Neural cell (in vitro differentiated cells): ENCODE measurements around the gene ERP44. TPM values are rescaled to one million over a fixed set of nuclear protein-coding genes. Genes with fewer than 3 reads are reported as not detected.

Experiments
- H2AFZ ChIP-seq: fragments of 200-600, 300-800 bp; sonication (generic), shearing (Covaris generic); 2 replicates; pipeline ENCODE4 v1.6.0; 2014; ENCODE audit warnings: low read depth, mild to moderate bottlenecking, antibody characterized with exemption, low read length, moderate library complexity
- H3F3A ChIP-seq: fragments of 200-600 bp; shearing (Covaris generic); 2 replicates; pipeline ENCODE4 v1.6.1; 2016; ENCODE audit warnings: mild to moderate bottlenecking, moderate library complexity, mixed read lengths, antibody characterized with exemption, low read length; ENCODE audit not compliant: insufficient read depth, poor library complexity, severe bottlenecking
- H3K27ac ChIP-seq: fragments of 200-600, 300-800 bp; sonication (generic), shearing (Covaris generic); 2 replicates; pipeline ENCODE4 v1.5.1; 2014; ENCODE audit warnings: mild to moderate bottlenecking, low read length, moderate library complexity
- H3K27me3 ChIP-seq: fragments of 300-800, 200-600 bp; sonication (generic), shearing (Covaris generic); 2 replicates; pipeline ENCODE4 v1.6.0; 2014; ENCODE audit warnings: mild to moderate bottlenecking, low read depth, low read length, moderate library complexity; ENCODE audit not compliant: insufficient read depth
- H3K36me3 ChIP-seq: fragments of 300-800, 200-600 bp; sonication (generic), shearing (Covaris generic); 2 replicates; pipeline ENCODE4 v1.5.1; 2014; ENCODE audit warnings: mild to moderate bottlenecking, antibody characterized with exemption, low read length, moderate library complexity; ENCODE audit not compliant: insufficient read depth
- H3K4me2 ChIP-seq: fragments of 300-800, 200-600 bp; sonication (generic), shearing (Covaris generic); 2 replicates; pipeline ENCODE4 v1.6.0; 2014; ENCODE audit warnings: mild to moderate bottlenecking, low read length
- H3K4me3 ChIP-seq: fragments of 300-800, 200-600 bp; sonication (generic), shearing (Covaris generic); 2 replicates; pipeline ENCODE4 v1.5.1; 2014; ENCODE audit warnings: mild to moderate bottlenecking, low read length, moderate library complexity
- H3K79me2 ChIP-seq: fragments of 200-600 bp; shearing (Covaris generic); replicated peaks from 2 replicates; pipeline ENCODE4 v1.6.0; 2014; ENCODE audit warnings: mild to moderate bottlenecking, low read length, moderate library complexity; ENCODE audit not compliant: insufficient read depth
- H3K9ac ChIP-seq: fragments of 300-800, 200-600 bp; sonication (generic), shearing (Covaris generic); 2 replicates; pipeline ENCODE4 v1.6.1; 2016; ENCODE audit warnings: mild to moderate bottlenecking, low read length, mixed read lengths
- H3K9me2 ChIP-seq: fragments of 200-600 bp; shearing (Covaris generic); 2 replicates; pipeline ENCODE4 v1.6.1; 2016; ENCODE audit warnings: mild to moderate bottlenecking, low read length, mixed read lengths; ENCODE audit not compliant: insufficient read depth
- H3K9me3 ChIP-seq: fragments of 200-600, 300-800 bp; sonication (generic), shearing (Covaris generic); 2 replicates; pipeline ENCODE4 v1.6.1; 2016; ENCODE audit warnings: mild to moderate bottlenecking, mixed run types, low read length, moderate library complexity, mixed read lengths
- H4K20me1 ChIP-seq: fragments of 200-600 bp; shearing (Covaris generic); 2 replicates; pipeline ENCODE4 v1.6.1; 2016; ENCODE audit warnings: mild to moderate bottlenecking, mixed run types; ENCODE audit not compliant: insufficient read depth
- EP300 ChIP-seq: fragments of 450-650 bp; conservative IDR thresholded peaks from 2 replicates; pipeline ENCODE4 v1.6.1; 2014; ENCODE audit warnings: antibody characterized with exemption, mild to moderate bottlenecking, moderate library complexity; ENCODE audit not compliant: poor library complexity, severe bottlenecking
- EZH2 ChIP-seq: fragments of 200-600, 300-800 bp; shearing (Covaris generic), sonication (generic); IDR thresholded peaks from 2 replicates; pipeline ENCODE4 v1.6.1; 2014; ENCODE audit warnings: antibody characterized with exemption, low read length, borderline replicate concordance, mild to moderate bottlenecking; ENCODE audit not compliant: insufficient read depth, poor library complexity, severe bottlenecking
- MXI1 ChIP-seq: fragments of 450-650 bp; conservative IDR thresholded peaks from 2 replicates; pipeline ENCODE4 v1.6.1; 2014; ENCODE audit warnings: antibody characterized with exemption, mild to moderate bottlenecking; ENCODE audit not compliant: poor library complexity, severe bottlenecking
- POLR2AphosphoS5 ChIP-seq: IDR thresholded peaks from 2 replicates; pipeline ENCODE4 v1.6.1; 2012
- RAD21 ChIP-seq: fragments of 450-650 bp; conservative IDR thresholded peaks from 2 replicates; pipeline ENCODE4 v1.6.1; 2014; ENCODE audit warnings: antibody characterized with exemption, mild to moderate bottlenecking, moderate library complexity
- REST ChIP-seq: IDR thresholded peaks from 2 replicates; pipeline ENCODE4 v1.6.1; 2012; ENCODE audit warnings: borderline replicate concordance
- SMC3 ChIP-seq: fragments of 450-650 bp; conservative IDR thresholded peaks from 2 replicates; pipeline ENCODE4 v1.6.1; 2014; ENCODE audit warnings: antibody characterized with exemption, mild to moderate bottlenecking, moderate library complexity; ENCODE audit not compliant: poor library complexity
- TAF1 ChIP-seq: IDR thresholded peaks from 2 replicates; pipeline ENCODE4 v1.6.1; 2012; ENCODE audit warnings: low read depth
- polyA plus RNA-seq: library from polyadenylated mRNA; depleted of rRNA; stranded (reverse); fragments of >200 nt; gene quantifications from 2 replicates; pipeline ENCODE4 v1.2.3, GENCODE V29; 2014
- TF ChIP-seq, protein P1 (sequence below): fragments of 450-650 bp; IDR thresholded peaks from 2 replicates; pipeline ENCODE4 v1.5.1; 2014; ENCODE audit warnings: antibody characterized with exemption, mild to moderate bottlenecking, moderate library complexity; ENCODE audit not compliant: poor library complexity, severe bottlenecking

ERP44 gene
- polyA plus RNA-seq, 1 donor from 2014 or later: 30.6 TPM

- Histone ChIP-seq H3K79me2 (no peaks in the 10 kb centered on the region), H3K4me2 (no peak overlapping the region), H3K36me3 (no peaks in the 10 kb centered on the region), H3F3A (no peaks in the 10 kb centered on the region), H3K27me3 (no peaks in the 10 kb centered on the region), H3K9ac (no peak overlapping the region), H3K9me2 (no peaks in the 10 kb centered on the region), H3K4me3 (no peak overlapping the region), H3K27ac (no peak overlapping the region), H2AFZ (no peak overlapping the region), H3K9me3 (no peaks in the 10 kb centered on the region), H4K20me1 (no peaks in the 10 kb centered on the region)
- TF ChIP-seq MXI1 (no peak), POLR2AphosphoS5 (no peak), EZH2 (no peak), RAD21 (no peak)
- TF ChIP-seq, protein P1, sequence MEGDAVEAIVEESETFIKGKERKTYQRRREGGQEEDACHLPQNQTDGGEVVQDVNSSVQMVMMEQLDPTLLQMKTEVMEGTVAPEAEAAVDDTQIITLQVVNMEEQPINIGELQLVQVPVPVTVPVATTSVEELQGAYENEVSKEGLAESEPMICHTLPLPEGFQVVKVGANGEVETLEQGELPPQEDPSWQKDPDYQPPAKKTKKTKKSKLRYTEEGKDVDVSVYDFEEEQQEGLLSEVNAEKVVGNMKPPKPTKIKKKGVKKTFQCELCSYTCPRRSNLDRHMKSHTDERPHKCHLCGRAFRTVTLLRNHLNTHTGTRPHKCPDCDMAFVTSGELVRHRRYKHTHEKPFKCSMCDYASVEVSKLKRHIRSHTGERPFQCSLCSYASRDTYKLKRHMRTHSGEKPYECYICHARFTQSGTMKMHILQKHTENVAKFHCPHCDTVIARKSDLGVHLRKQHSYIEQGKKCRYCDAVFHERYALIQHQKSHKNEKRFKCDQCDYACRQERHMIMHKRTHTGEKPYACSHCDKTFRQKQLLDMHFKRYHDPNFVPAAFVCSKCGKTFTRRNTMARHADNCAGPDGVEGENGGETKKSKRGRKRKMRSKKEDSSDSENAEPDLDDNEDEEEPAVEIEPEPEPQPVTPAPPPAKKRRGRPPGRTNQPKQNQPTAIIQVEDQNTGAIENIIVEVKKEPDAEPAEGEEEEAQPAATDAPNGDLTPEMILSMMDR: no peak
These were observed 39.9 kb downstream of the ERP44 start for GRCh38 chr9:100058699-100059579.

DNA sequence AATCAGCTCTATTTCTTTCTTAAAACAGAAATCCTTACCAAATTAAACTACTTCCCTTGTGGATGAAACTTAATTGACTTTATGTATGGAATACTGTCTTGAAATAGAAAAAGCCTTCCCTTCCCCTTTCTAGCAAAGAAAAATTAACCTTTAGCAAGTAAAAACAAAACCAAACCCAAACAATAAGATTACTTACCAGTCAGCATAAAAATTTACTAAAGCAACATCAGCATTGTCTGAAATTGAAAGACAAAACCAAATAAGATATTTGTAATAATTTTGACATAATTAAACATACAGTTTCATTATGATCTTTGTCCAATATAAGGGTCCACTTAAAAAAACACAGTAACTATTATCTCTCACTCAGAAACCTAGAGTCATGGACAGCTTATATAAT, 41.2 kb downstream of the ERP44 start:
- Histone ChIP-seq H3K36me3 (no peaks in the 10 kb centered on the region), H3F3A (no peaks in the 10 kb centered on the region), H2AFZ (no peak overlapping the region), H3K9me3 (no peaks in the 10 kb centered on the region), H4K20me1 (no peaks in the 10 kb centered on the region), H3K27me3 (no peaks in the 10 kb centered on the region), H3K27ac (no peak overlapping the region), H3K9ac (no peak overlapping the region), H3K4me2 (no peak overlapping the region), H3K79me2 (no peaks in the 10 kb centered on the region), H3K4me3 (no peak overlapping the region), H3K9me2 (no peaks in the 10 kb centered on the region)
- TF ChIP-seq TAF1 (no peak), POLR2AphosphoS5 (no peak), EP300 (no peak), EZH2 (no peak), SMC3 (no peak), RAD21 (no peak), MXI1 (no peak), REST (no peak)
- TF ChIP-seq, protein P1: no peak
